ENCODE measurements around the gene CAMKK1. TPM values are rescaled to one million over a fixed set of nuclear protein-coding genes. Genes with fewer than 3 reads are reported as not detected.
A peak's percentile ranks its signal among the peaks of the same experiment; 100 is the strongest.

Gene CAMKK1
- total RNA-seq, 1 experiment from 2014 or later: 9.6 TPM

DNA sequence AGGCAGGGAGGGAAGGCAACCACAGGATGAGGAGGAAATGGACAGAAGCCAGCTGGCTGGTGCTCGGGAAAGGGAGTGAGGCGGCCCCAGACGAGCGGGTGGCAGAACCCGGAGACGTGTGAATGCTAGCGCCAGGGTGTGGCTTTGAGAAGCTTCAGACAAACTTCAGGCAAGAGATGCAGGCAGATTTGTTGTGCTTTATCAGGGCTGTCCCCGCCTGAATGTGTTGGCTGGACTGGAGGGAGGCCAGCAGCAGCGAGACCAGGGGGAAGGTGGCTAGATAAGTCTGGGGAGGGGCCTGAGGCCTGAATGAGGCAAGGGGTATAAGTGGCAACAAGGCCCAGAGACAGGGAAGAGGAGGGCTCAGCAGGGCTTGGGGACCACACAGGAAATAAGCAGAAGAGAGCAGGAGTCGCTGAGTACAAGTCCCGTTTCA is 22.0 kb downstream of the CAMKK1 start (continued):
- TF ChIP-seq, protein P1, sequence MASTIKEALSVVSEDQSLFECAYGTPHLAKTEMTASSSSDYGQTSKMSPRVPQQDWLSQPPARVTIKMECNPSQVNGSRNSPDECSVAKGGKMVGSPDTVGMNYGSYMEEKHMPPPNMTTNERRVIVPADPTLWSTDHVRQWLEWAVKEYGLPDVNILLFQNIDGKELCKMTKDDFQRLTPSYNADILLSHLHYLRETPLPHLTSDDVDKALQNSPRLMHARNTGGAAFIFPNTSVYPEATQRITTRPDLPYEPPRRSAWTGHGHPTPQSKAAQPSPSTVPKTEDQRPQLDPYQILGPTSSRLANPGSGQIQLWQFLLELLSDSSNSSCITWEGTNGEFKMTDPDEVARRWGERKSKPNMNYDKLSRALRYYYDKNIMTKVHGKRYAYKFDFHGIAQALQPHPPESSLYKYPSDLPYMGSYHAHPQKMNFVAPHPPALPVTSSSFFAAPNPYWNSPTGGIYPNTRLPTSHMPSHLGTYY (CRISPR knock-in tag; IDR thresholded peaks at IDR 0.05): no peak
- TF ChIP-seq, protein P2, sequence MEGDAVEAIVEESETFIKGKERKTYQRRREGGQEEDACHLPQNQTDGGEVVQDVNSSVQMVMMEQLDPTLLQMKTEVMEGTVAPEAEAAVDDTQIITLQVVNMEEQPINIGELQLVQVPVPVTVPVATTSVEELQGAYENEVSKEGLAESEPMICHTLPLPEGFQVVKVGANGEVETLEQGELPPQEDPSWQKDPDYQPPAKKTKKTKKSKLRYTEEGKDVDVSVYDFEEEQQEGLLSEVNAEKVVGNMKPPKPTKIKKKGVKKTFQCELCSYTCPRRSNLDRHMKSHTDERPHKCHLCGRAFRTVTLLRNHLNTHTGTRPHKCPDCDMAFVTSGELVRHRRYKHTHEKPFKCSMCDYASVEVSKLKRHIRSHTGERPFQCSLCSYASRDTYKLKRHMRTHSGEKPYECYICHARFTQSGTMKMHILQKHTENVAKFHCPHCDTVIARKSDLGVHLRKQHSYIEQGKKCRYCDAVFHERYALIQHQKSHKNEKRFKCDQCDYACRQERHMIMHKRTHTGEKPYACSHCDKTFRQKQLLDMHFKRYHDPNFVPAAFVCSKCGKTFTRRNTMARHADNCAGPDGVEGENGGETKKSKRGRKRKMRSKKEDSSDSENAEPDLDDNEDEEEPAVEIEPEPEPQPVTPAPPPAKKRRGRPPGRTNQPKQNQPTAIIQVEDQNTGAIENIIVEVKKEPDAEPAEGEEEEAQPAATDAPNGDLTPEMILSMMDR (IDR thresholded peaks at IDR 0.05): no peak

DNA sequence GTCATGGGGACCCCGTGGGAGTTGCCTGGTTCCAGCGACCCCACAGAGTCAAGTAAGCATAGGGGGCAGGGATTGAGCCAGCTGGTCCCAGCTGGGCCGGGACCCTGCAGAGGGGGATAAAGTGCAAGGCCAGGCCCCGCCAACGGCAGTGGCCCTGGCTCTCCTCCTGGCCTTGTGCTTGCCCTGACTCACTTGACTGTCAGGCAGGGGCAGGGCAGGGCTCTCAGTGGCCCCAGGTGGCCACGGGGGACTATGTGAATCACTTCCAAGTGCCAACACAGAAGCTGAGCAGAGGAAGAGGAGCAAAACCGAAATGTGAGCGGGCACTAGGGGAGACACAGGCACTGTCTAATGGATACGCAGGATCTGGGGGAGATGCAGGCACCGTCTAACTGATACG is 25.2 kb downstream of the CAMKK1 start:
- no peaks in the 10 kb centered on the region for H3K4me1 Mint-ChIP-seq
- POLR2A ChIA-PET: no interaction called here
- H3K4me3 Mint-ChIP-seq: no peak overlapping the region
- no peaks in the 10 kb centered on the region for H3K27me3 Mint-ChIP-seq (ENCODE audit: low read depth)
- no peak for DNase-seq (ENCODE audit: low spot score)
- H3K9me3 Mint-ChIP-seq: no peaks in the 10 kb centered on the region
- peak overlapping the region; percentile 39; the same call in 1 of the 2 replicates for H3K27ac Mint-ChIP-seq
- CTCF ChIA-PET: interaction anchor here (1.4 kb wide), 1 partner anchor 21 kb away, joined by 6 read pairs; the partner anchor contains the start of gene NCBP3
- peaks cover 4% of the 10 kb centered on the region; the same call in 1 of the 2 replicates for H3K36me3 Mint-ChIP-seq
- ATAC-seq: no peak
- no peak for TF ChIP-seq ETV6 (CRISPR knock-in tag; IDR thresholded peaks at IDR 0.05)
- TF ChIP-seq SMAD4 (CRISPR knock-in tag; IDR thresholded peaks at IDR 0.05): no peak

DNA sequence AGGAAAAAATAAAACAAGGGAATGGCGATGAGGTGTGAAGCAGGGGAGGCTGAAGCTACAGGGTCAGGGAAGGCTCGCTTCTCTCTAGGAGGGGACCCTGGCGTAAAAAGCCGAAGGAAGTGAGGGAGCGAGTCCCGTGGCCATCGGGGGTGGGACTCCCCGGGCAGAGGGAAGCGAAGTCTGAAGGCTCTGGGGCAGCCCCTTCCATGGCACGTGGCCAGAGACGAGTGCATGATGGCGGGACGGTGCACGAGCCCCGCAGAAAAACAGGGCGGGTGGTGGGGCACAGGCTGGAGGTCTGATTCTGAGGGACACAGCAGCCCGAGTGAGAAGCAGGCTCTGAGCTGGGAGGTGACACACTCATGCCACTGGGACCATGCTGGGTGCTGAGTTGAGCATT is 25.7 kb downstream of the CAMKK1 start:
- no peaks in the 10 kb centered on the region for H3K9me3 Mint-ChIP-seq
- DNase-seq (ENCODE audit: low spot score) (no peak), ATAC-seq (no peak)
- CTCF ChIA-PET: interaction anchor here (1.2 to 1.4 kb wide), 2 partner anchors 21 to 40 kb away, joined by 4 to 6 read pairs; partner anchors contain the start of gene NCBP3
- peak overlapping the region; percentile 39 for H3K27ac Mint-ChIP-seq
- H3K4me1 Mint-ChIP-seq: no peaks in the 10 kb centered on the region
- no peak overlapping the region for H3K4me3 Mint-ChIP-seq
- no peaks in the 10 kb centered on the region for H3K27me3 Mint-ChIP-seq (ENCODE audit: low read depth)
- TF ChIP-seq ELF4 (CRISPR knock-in tag; IDR thresholded peaks at IDR 0.05; ENCODE audit: low read depth): no peak
- no peak for TF ChIP-seq KAT7 (CRISPR knock-in tag; IDR thresholded peaks at IDR 0.05; ENCODE audit: borderline replicate concordance)
- TF ChIP-seq, protein P3, sequence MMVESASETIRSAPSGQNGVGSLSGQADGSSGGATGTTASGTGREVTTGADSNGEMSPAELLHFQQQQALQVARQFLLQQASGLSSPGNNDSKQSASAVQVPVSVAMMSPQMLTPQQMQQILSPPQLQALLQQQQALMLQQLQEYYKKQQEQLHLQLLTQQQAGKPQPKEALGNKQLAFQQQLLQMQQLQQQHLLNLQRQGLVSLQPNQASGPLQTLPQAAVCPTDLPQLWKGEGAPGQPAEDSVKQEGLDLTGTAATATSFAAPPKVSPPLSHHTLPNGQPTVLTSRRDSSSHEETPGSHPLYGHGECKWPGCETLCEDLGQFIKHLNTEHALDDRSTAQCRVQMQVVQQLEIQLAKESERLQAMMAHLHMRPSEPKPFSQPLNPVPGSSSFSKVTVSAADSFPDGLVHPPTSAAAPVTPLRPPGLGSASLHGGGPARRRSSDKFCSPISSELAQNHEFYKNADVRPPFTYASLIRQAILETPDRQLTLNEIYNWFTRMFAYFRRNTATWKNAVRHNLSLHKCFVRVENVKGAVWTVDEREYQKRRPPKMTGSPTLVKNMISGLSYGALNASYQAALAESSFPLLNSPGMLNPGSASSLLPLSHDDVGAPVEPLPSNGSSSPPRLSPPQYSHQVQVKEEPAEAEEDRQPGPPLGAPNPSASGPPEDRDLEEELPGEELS (CRISPR knock-in tag; IDR thresholded peaks at IDR 0.05): no peak
- TF ChIP-seq, protein P4, sequence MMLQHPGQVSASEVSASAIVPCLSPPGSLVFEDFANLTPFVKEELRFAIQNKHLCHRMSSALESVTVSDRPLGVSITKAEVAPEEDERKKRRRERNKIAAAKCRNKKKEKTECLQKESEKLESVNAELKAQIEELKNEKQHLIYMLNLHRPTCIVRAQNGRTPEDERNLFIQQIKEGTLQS (CRISPR knock-in tag; conservative IDR thresholded peaks at IDR 0.05): no peak
- TF ChIP-seq NFYB (CRISPR knock-in tag; conservative IDR thresholded peaks at IDR 0.05; ENCODE audit: low read depth): no peak
- no peak for TF ChIP-seq ESRRA (CRISPR knock-in tag; IDR thresholded peaks at IDR 0.05; ENCODE audit: borderline replicate concordance)
- TF ChIP-seq NFE2L1 (CRISPR knock-in tag; IDR thresholded peaks at IDR 0.05): no peak
- TF ChIP-seq, protein P5, sequence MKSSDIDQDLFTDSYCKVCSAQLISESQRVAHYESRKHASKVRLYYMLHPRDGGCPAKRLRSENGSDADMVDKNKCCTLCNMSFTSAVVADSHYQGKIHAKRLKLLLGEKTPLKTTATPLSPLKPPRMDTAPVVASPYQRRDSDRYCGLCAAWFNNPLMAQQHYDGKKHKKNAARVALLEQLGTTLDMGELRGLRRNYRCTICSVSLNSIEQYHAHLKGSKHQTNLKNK (CRISPR knock-in tag; IDR thresholded peaks at IDR 0.05): no peak
- no peak for TF ChIP-seq JAZF1 (CRISPR knock-in tag; IDR thresholded peaks at IDR 0.05)
- TF ChIP-seq SMAD3 (CRISPR knock-in tag; IDR thresholded peaks at IDR 0.05; ENCODE audit: borderline replicate concordance): no peak
- TF ChIP-seq ZNF423 (CRISPR knock-in tag; IDR thresholded peaks at IDR 0.05): no peak
- TF ChIP-seq, protein P6, sequence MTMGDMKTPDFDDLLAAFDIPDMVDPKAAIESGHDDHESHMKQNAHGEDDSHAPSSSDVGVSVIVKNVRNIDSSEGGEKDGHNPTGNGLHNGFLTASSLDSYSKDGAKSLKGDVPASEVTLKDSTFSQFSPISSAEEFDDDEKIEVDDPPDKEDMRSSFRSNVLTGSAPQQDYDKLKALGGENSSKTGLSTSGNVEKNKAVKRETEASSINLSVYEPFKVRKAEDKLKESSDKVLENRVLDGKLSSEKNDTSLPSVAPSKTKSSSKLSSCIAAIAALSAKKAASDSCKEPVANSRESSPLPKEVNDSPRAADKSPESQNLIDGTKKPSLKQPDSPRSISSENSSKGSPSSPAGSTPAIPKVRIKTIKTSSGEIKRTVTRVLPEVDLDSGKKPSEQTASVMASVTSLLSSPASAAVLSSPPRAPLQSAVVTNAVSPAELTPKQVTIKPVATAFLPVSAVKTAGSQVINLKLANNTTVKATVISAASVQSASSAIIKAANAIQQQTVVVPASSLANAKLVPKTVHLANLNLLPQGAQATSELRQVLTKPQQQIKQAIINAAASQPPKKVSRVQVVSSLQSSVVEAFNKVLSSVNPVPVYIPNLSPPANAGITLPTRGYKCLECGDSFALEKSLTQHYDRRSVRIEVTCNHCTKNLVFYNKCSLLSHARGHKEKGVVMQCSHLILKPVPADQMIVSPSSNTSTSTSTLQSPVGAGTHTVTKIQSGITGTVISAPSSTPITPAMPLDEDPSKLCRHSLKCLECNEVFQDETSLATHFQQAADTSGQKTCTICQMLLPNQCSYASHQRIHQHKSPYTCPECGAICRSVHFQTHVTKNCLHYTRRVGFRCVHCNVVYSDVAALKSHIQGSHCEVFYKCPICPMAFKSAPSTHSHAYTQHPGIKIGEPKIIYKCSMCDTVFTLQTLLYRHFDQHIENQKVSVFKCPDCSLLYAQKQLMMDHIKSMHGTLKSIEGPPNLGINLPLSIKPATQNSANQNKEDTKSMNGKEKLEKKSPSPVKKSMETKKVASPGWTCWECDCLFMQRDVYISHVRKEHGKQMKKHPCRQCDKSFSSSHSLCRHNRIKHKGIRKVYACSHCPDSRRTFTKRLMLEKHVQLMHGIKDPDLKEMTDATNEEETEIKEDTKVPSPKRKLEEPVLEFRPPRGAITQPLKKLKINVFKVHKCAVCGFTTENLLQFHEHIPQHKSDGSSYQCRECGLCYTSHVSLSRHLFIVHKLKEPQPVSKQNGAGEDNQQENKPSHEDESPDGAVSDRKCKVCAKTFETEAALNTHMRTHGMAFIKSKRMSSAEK (CRISPR knock-in tag; IDR thresholded peaks at IDR 0.05; ENCODE audit: borderline replicate concordance): no peak
- no peak for TF ChIP-seq NR2C2 (CRISPR knock-in tag; IDR thresholded peaks at IDR 0.05)
- no peak for TF ChIP-seq FOXK1 (CRISPR knock-in tag; IDR thresholded peaks at IDR 0.05)
- TF ChIP-seq, protein P1 (CRISPR knock-in tag; IDR thresholded peaks at IDR 0.05): no peak
- no peak for TF ChIP-seq CBFB (CRISPR knock-in tag; IDR thresholded peaks at IDR 0.05; ENCODE audit: low read depth)
- no peak for TF ChIP-seq ZNF317 (CRISPR knock-in tag; IDR thresholded peaks at IDR 0.05; ENCODE audit: borderline replicate concordance, low read depth)
- no peak for TF ChIP-seq ZBTB21 (CRISPR knock-in tag; IDR thresholded peaks at IDR 0.05; ENCODE audit: borderline replicate concordance)
- H3K36me3 Mint-ChIP-seq: peaks cover 4% of the 10 kb centered on the region; the same call in 1 of the 2 replicates
- POLR2A ChIA-PET: no interaction called here
